Calu3 (cell line): Measurements from ENCODE around the gene RAX. TPM values are rescaled to one million over a fixed set of nuclear protein-coding genes. Genes with fewer than 3 reads are reported as not detected.

Source experiments
- Bru-seq: library from RNA; stranded (reverse); fragments of 400-500 nt; gene quantifications from one replicate; lab custom pipeline; 2021; lab: Mats Ljungman, UMichigan
- BruChase-seq, 2 experiments: library from RNA; stranded (reverse); fragments of 400-500 nt; gene quantifications; one replicate each; lab custom pipeline; 2021; lab: Mats Ljungman, UMichigan
- BruUV-seq: library from RNA; stranded (reverse); fragments of 400-500 nt; replicated peaks from 2 replicates; lab custom pipeline; 2021; lab: Mats Ljungman, UMichigan
- CTCF ChIA-PET: fragments of 300-600 bp; sonication (Branson Sonifier 250); formaldehyde crosslinking; loops from one replicate; lab custom pipeline; 2022; ENCODE audit warnings: antibody characterized with exemption; lab: Charles Lee
- DNase-seq: peaks from one replicate; pipeline ENCODE4 v3.0.0; 2022
- H3K27ac Mint-ChIP-seq: one replicate; pipeline ENCODE4 v1.8.0; 2022; ENCODE audit warnings: mixed read lengths; ENCODE audit not compliant: unreplicated experiment
- H3K27me3 Mint-ChIP-seq: one replicate; pipeline ENCODE4 v1.8.0; 2022; ENCODE audit warnings: mixed read lengths; ENCODE audit not compliant: unreplicated experiment
- H3K36me3 Mint-ChIP-seq: one replicate; pipeline ENCODE4 v1.8.0; 2022; ENCODE audit warnings: mild to moderate bottlenecking, moderate library complexity, mixed read lengths; ENCODE audit not compliant: insufficient read depth, unreplicated experiment
- H3K4me1 Mint-ChIP-seq: one replicate; pipeline ENCODE4 v1.8.0; 2022; ENCODE audit warnings: mild to moderate bottlenecking, low read depth, mixed read lengths; ENCODE audit not compliant: unreplicated experiment
- H3K4me3 Mint-ChIP-seq: one replicate; pipeline ENCODE4 v1.8.0; 2022; ENCODE audit warnings: mild to moderate bottlenecking, low read depth, moderate library complexity, mixed read lengths; ENCODE audit not compliant: unreplicated experiment
- H3K9me3 Mint-ChIP-seq: one replicate; pipeline ENCODE4 v1.8.0; 2022; ENCODE audit warnings: low read depth, mixed read lengths; ENCODE audit not compliant: unreplicated experiment
- intact Hi-C: fragments of 100-400 bp; cut with micrococcal nuclease; formaldehyde crosslinking; loops from one replicate; pipeline ENCODE4 v1.10.0; 2022; ENCODE audit not compliant: unreplicated experiment
- long read RNA-seq: library from polyadenylated mRNA; stranded (forward); transcript quantifications from one replicate; pipeline ENCODE4 v2.0.0, GENCODE V29; 2022
- total RNA-seq: library from RNA; stranded (reverse); gene quantifications from 2 replicates; pipeline ENCODE4 v1.2.3, GENCODE V29; 2022
- TF ChIP-seq, protein P1 (sequence below): fragments of 200-600 bp; IDR thresholded peaks from one replicate; pipeline ENCODE4 v1.8.0; 2022; ENCODE audit warnings: antibody characterized with exemption; ENCODE audit not compliant: unreplicated experiment

Gene RAX
- total RNA-seq (not detected in 2 replicates), Bru-seq, nascent RNA (not detected), BruChase-seq, experiment 1, labeled RNA remaining after a 6-hour chase (not detected), BruChase-seq, experiment 2, labeled RNA remaining after a 2-hour chase (not detected)
- long read RNA-seq: 0 reads

DNA sequence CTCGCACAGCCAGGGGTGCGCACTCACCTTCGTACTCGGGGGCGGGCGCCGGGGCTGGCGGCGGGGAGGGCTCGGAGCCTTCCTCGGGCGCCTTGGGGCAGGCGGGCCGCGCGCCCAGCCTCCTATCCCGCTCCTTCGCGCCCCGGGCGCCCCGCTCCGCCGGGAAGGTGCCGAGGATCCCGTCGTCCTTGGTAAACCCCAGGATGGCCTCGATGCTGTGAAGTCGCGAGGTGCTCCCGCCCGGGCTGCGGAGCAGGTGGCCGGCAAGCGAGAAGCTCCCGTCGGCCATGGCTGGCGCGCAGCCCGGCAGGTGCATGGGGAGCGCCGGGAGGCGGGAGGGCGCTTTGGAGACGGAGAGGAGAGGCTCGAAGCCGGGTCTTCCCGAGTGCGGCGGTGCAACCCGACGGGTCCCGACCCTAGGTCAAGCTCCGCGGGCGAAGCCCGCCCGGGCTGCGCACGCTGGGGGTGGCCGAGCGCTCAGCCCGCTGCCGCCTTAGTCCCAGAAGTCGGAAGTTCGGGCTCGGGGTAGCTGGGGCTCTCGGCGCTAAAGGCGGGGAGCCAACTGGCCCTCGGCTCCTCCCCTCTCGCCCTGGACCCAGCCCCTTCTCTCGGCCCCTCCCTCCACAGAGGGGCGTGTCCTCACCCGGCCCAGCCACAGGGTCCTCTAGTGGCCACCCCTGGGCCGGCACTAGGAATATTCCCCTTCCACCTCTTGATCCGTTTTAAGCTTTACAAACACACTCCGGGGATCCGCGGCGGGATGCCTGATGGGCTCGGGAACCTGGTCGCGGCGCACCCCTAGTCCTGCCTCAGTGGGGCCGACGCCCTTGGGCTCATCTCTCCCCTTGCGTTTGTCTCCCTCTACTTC lies at the start of gene RAX:
Gene RAX, minus strand, starts transcription at position 564 of the 868 bp plus-strand sequence. Its CDS starts 248 bp downstream, at position 316.
- no peaks in the 10 kb centered on the region for H3K9me3 Mint-ChIP-seq
- no peak within 1 kb of the TSS for H3K4me3 Mint-ChIP-seq
- no peak for DNase-seq
- H3K27ac Mint-ChIP-seq: no peak within 1 kb of the TSS
- TF ChIP-seq, protein P1, sequence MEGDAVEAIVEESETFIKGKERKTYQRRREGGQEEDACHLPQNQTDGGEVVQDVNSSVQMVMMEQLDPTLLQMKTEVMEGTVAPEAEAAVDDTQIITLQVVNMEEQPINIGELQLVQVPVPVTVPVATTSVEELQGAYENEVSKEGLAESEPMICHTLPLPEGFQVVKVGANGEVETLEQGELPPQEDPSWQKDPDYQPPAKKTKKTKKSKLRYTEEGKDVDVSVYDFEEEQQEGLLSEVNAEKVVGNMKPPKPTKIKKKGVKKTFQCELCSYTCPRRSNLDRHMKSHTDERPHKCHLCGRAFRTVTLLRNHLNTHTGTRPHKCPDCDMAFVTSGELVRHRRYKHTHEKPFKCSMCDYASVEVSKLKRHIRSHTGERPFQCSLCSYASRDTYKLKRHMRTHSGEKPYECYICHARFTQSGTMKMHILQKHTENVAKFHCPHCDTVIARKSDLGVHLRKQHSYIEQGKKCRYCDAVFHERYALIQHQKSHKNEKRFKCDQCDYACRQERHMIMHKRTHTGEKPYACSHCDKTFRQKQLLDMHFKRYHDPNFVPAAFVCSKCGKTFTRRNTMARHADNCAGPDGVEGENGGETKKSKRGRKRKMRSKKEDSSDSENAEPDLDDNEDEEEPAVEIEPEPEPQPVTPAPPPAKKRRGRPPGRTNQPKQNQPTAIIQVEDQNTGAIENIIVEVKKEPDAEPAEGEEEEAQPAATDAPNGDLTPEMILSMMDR: no peak
- peaks cover 96% of the 10 kb centered on the region for H3K27me3 Mint-ChIP-seq
- intact Hi-C loops: no loop called here
- peaks cover 17% of the 10 kb centered on the region for H3K4me1 Mint-ChIP-seq
- no TSS peak for BruUV-seq
- H3K36me3 Mint-ChIP-seq: peaks cover 5% of the 10 kb centered on the region
- CTCF ChIA-PET: no interaction called here

DNA sequence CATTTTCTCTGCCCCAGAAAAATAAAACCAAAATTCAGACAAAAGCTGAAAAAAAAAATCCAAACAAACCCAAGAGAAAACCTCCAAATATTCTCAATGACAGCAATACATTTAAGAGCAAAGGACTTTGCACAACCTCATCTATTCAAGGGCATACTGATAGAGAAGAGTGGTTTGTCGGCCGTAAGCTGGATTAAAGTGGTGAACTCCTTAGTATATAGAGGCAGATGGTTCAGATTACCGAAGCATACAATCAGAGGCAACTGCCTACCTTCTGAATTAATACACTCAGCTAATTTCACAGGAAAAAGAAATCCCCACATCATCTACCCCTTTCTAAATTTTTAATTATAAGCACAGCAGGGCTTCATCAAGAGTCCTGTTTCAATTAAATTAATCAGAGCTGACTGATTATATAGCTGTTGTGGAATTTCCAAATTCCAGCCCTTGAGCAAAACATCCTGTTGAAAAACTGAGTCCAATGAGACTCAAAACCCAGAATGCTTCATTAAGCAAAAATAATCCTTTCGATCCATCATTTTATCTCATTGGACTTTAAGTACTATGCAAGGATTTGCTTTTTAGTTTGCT lies 45.3 kb upstream of the RAX start, which contains the start of gene CPLX4:
Gene CPLX4, minus strand, starts transcription at position 190 of the 591 bp plus-strand sequence. Its CDS starts 187 bp downstream, at position 3.
- H3K27me3 Mint-ChIP-seq: peaks cover 13% of the 10 kb centered on the region
- no TSS peak for BruUV-seq
- CTCF ChIA-PET: no interaction called here
- H3K4me3 Mint-ChIP-seq: no peak within 1 kb of the TSS
- H3K36me3 Mint-ChIP-seq: no peaks in the 10 kb centered on the region
- no peaks in the 10 kb centered on the region for H3K9me3 Mint-ChIP-seq
- intact Hi-C loops: no loop called here
- H3K4me1 Mint-ChIP-seq: no peaks in the 10 kb centered on the region
- TF ChIP-seq, protein P1: no peak
- no peak for DNase-seq
- no peak within 1 kb of the TSS for H3K27ac Mint-ChIP-seq

DNA sequence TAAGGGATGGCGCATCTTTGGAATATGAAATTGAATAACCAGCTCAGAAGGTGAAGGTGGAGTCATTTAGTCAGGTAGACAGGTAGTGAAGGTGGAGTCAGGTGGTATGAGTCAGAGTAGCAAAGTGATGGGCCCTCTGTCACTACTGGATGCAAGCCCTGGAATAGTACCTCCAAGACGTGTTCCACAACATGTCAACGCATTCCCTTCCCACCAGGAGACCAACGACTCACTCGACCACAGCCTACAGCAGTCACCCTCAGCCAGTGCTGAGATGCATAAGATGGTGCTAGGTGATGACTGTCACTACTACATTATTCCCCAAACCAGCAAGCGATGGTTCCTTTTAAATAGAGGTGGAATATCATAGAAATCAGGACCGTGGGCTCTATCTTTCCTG lies 38.4 kb upstream of the RAX start:
- no peak for DNase-seq
- TF ChIP-seq, protein P1: no peak

DNA sequence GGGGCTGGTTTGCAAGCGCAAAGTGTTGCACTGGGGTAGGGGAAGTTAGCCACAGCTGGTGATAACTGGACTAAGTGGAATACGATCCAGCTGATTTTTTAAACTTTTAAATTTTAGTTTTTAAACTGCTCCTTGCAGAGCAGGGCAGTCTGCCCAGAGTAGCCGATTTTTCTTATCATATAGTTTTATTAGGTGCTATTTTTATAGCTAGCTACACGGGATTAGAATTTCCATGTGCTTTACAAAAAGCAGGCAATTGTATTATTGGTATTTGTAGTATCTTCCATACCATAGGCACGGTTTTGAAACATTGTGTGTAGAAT lies 35.6 kb upstream of the RAX start:
- Mint-ChIP-seq H3K27ac (no peak overlapping the region), H3K4me3 (peak overlapping the region; percentile 42), H3K27me3 (peaks cover 57% of the 10 kb centered on the region), H3K4me1 (no peaks in the 10 kb centered on the region), H3K36me3 (no peaks in the 10 kb centered on the region), H3K9me3 (no peaks in the 10 kb centered on the region)
- intact Hi-C loops: loop anchor here (1.0 to 2.0 kb wide), 2 partner anchors 60 to 94 kb away; no protein-coding TSS in a partner anchor
- no peak for DNase-seq
- TF ChIP-seq, protein P1: no peak
- BruUV-seq: no TSS peak
- CTCF ChIA-PET: interaction anchor here (1.0 to 3.1 kb wide), 4 partner anchors 18 to 541 kb away, joined by 3 to 117 read pairs (median 4); partner anchors contain the start of gene LMAN1

More for the DNA sequence above, 38.4 kb upstream of the RAX start:
- H3K36me3 Mint-ChIP-seq: no peaks in the 10 kb centered on the region
- intact Hi-C loops: no loop called here
- peaks cover 34% of the 10 kb centered on the region for H3K27me3 Mint-ChIP-seq
- H3K4me1 Mint-ChIP-seq: no peaks in the 10 kb centered on the region
- CTCF ChIA-PET: interaction anchor here (1.0 kb wide), 1 partner anchor 91 kb away, joined by 3 read pairs; no protein-coding TSS in a partner anchor
- BruUV-seq: no TSS peak
- no peaks in the 10 kb centered on the region for H3K9me3 Mint-ChIP-seq
- no peak overlapping the region for H3K4me3 Mint-ChIP-seq
- H3K27ac Mint-ChIP-seq: no peak overlapping the region
